Measurements from ENCODE around the gene NUSAP1. TPM values are rescaled to one million over a fixed set of nuclear protein-coding genes. Genes with fewer than 3 reads are reported as not detected.
"Not testable (repeated sequence)": the region's sequence is repeated elsewhere in the genome, so short reads cannot be mapped to it uniquely, and the experiment has no call there.

NUSAP1 gene
- total RNA-seq, 1 experiment from 2014 or later: 195 TPM

GRCh38 chr15:41411441-41411840 is 78.8 kb downstream of the NUSAP1 start:
- no peak for DNase-seq (ENCODE audit: low spot score)

GRCh38 chr15:41416128-41416741 is 83.6 kb downstream of the NUSAP1 start:
- no peak for DNase-seq (ENCODE audit: low spot score)

GRCh38 chr15:41416742-41417417 is 84.2 kb downstream of the NUSAP1 start, which contains the start of gene RTF1:
Gene RTF1 (plus strand): TSS chr15:41417095. CDS start chr15:41417116, 21 bp downstream.
- peak; percentile 69 for DNase-seq (ENCODE audit: low spot score)

GRCh38 chr15:41417418-41418195 is 84.9 kb downstream of the NUSAP1 start:
- no peak for DNase-seq (ENCODE audit: low spot score)

GRCh38 chr15:41423979-41424659 is 91.4 kb downstream of the NUSAP1 start:
- DNase-seq (ENCODE audit: low spot score): no peak

- no peak for DNase-seq (ENCODE audit: low spot score)
Measured at GRCh38 chr15:41424809-41425208, 92.1 kb downstream of the NUSAP1 start.

- not testable (repeated sequence) for DNase-seq (ENCODE audit: low spot score)
Measured at GRCh38 chr15:41425907-41426306, 93.2 kb downstream of the NUSAP1 start.

- no peak for DNase-seq (ENCODE audit: low spot score)
Measured at GRCh38 chr15:41429003-41429890, 96.6 kb downstream of the NUSAP1 start.

Other genes starting within 250 kb of the NUSAP1 start
- 11.4 and 17.3 TPM in 2 replicates for gene INO80, start 216.6 kb upstream of the NUSAP1 start, total RNA-seq (2014; rRNA removed; shearing (Covaris generic))
- gene EXD1, start 102.1 kb upstream of the NUSAP1 start, total RNA-seq (2014; rRNA removed; shearing (Covaris generic)): 0.12 TPM in 1 of 2 replicates, not detected in the other
- gene CHP1, start 101.6 kb upstream of the NUSAP1 start, total RNA-seq (2014; rRNA removed; shearing (Covaris generic)): 71.6 and 134 TPM in 2 replicates
- gene OIP5, start 290 bp upstream of the NUSAP1 start, total RNA-seq (2014; rRNA removed; shearing (Covaris generic)): 40.1 and 42.4 TPM in 2 replicates
- 34.9 and 41.0 TPM in 2 replicates for gene NDUFAF1, start 69.6 kb downstream of the NUSAP1 start, total RNA-seq (2014; rRNA removed; shearing (Covaris generic))
- gene RTF1, start 84.2 kb downstream of the NUSAP1 start, total RNA-seq (2014; rRNA removed; shearing (Covaris generic)): 9.4 and 15.1 TPM in 2 replicates
- gene ITPKA, start 161.0 kb downstream of the NUSAP1 start, total RNA-seq (2014; rRNA removed; shearing (Covaris generic)): 1.1 and 4.1 TPM in 2 replicates
- 0.21 and 0.37 TPM in 2 replicates for gene LTK, start 180.9 kb downstream of the NUSAP1 start, total RNA-seq (2014; rRNA removed; shearing (Covaris generic))
- 14.4 TPM in 2 replicates for gene RPAP1, start 211.4 kb downstream of the NUSAP1 start, total RNA-seq (2014; rRNA removed; shearing (Covaris generic))
- gene TYRO3, start 226.3 kb downstream of the NUSAP1 start, total RNA-seq (2014; rRNA removed; shearing (Covaris generic)): 8.4 and 18.8 TPM in 2 replicates

Data from H4 (cell line).